ENCODE data around the gene VILL. TPM values are rescaled to one million over a fixed set of nuclear protein-coding genes. Genes with fewer than 3 reads are reported as not detected.

The VILL gene
- polyA plus RNA-seq (2012; ENCODE audit: low read depth, missing spikeins), result 3.5 TPM

- no peak for TF ChIP-seq POLR2A (IDR thresholded peaks at IDR 0.05; ENCODE audit: low read depth, low read length)
- no peak for TF ChIP-seq TAF1 (IDR thresholded peaks at IDR 0.05; ENCODE audit: low read depth, low read length)
- no peak for TF ChIP-seq PAX5 (IDR thresholded peaks at IDR 0.05; ENCODE audit: insufficient read depth, low read length, severe bottlenecking)
- TF ChIP-seq POLR2AphosphoS5 (IDR thresholded peaks at IDR 0.05; ENCODE audit: low read depth, low read length), result no peak
- no peak for TF ChIP-seq POU2F2 (IDR thresholded peaks at IDR 0.05; ENCODE audit: low read depth, low read length)
- TF ChIP-seq SPI1 (IDR thresholded peaks at IDR 0.05; ENCODE audit: low read depth, low read length), result no peak
- no peak for DNase-seq (ENCODE audit: insufficient read length, low spot score)
- no peak for FAIRE-seq
Observed at GRCh38 chr3:37990527-37990926, at the start of gene VILL. VILL (plus strand) TSS chr3:37990786; CDS start chr3:37993673, 2,887 bp downstream.

- FAIRE-seq (no peak), DNase-seq (ENCODE audit: insufficient read length, low spot score) (no peak)
- TF ChIP-seq PAX5 (IDR thresholded peaks at IDR 0.05; ENCODE audit: insufficient read depth, low read length, severe bottlenecking) (no peak), POLR2A (IDR thresholded peaks at IDR 0.05; ENCODE audit: low read depth, low read length) (no peak), POLR2AphosphoS5 (IDR thresholded peaks at IDR 0.05; ENCODE audit: low read depth, low read length) (no peak), SPI1 (IDR thresholded peaks at IDR 0.05; ENCODE audit: low read depth, low read length) (no peak), POU2F2 (IDR thresholded peaks at IDR 0.05; ENCODE audit: low read depth, low read length) (no peak), TAF1 (IDR thresholded peaks at IDR 0.05; ENCODE audit: low read depth, low read length) (no peak)
Observed at GRCh38 chr3:37941608-37942508, 48.7 kb upstream of the VILL start.

GRCh38 chr3:37942646-37943045, 47.9 kb upstream of the VILL start:
- FAIRE-seq (no peak), DNase-seq (ENCODE audit: insufficient read length, low spot score) (no peak)
- TF ChIP-seq TAF1 (IDR thresholded peaks at IDR 0.05; ENCODE audit: low read depth, low read length) (no peak), SPI1 (IDR thresholded peaks at IDR 0.05; ENCODE audit: low read depth, low read length) (no peak), PAX5 (IDR thresholded peaks at IDR 0.05; ENCODE audit: insufficient read depth, low read length, severe bottlenecking) (no peak), POLR2A (IDR thresholded peaks at IDR 0.05; ENCODE audit: low read depth, low read length) (no peak), POU2F2 (IDR thresholded peaks at IDR 0.05; ENCODE audit: low read depth, low read length) (no peak), POLR2AphosphoS5 (IDR thresholded peaks at IDR 0.05; ENCODE audit: low read depth, low read length) (no peak)

- DNase-seq (ENCODE audit: insufficient read length, low spot score) (no peak), FAIRE-seq (no peak)
- no peak for TF ChIP-seq PAX5 (IDR thresholded peaks at IDR 0.05; ENCODE audit: insufficient read depth, low read length, severe bottlenecking)
- TF ChIP-seq POLR2AphosphoS5 (IDR thresholded peaks at IDR 0.05; ENCODE audit: low read depth, low read length), result no peak
- no peak for TF ChIP-seq POU2F2 (IDR thresholded peaks at IDR 0.05; ENCODE audit: low read depth, low read length)
- no peak for TF ChIP-seq SPI1 (IDR thresholded peaks at IDR 0.05; ENCODE audit: low read depth, low read length)
- TF ChIP-seq POLR2A (IDR thresholded peaks at IDR 0.05; ENCODE audit: low read depth, low read length), result no peak
- no peak for TF ChIP-seq TAF1 (IDR thresholded peaks at IDR 0.05; ENCODE audit: low read depth, low read length)
Observed at GRCh38 chr3:37943126-37943525, 47.5 kb upstream of the VILL start.

- TF ChIP-seq SPI1 (IDR thresholded peaks at IDR 0.05; ENCODE audit: low read depth, low read length) (no peak), TAF1 (IDR thresholded peaks at IDR 0.05; ENCODE audit: low read depth, low read length) (no peak), PAX5 (IDR thresholded peaks at IDR 0.05; ENCODE audit: insufficient read depth, low read length, severe bottlenecking) (no peak), POLR2AphosphoS5 (IDR thresholded peaks at IDR 0.05; ENCODE audit: low read depth, low read length) (no peak), POLR2A (IDR thresholded peaks at IDR 0.05; ENCODE audit: low read depth, low read length) (no peak), POU2F2 (IDR thresholded peaks at IDR 0.05; ENCODE audit: low read depth, low read length) (no peak)
- FAIRE-seq (no peak), DNase-seq (ENCODE audit: insufficient read length, low spot score) (no peak)
Observed at GRCh38 chr3:37943631-37944314, 46.8 kb upstream of the VILL start.

GRCh38 chr3:37944391-37944842, 46.2 kb upstream of the VILL start:
- TF ChIP-seq POLR2AphosphoS5 (IDR thresholded peaks at IDR 0.05; ENCODE audit: low read depth, low read length), result no peak
- no peak for TF ChIP-seq SPI1 (IDR thresholded peaks at IDR 0.05; ENCODE audit: low read depth, low read length)
- TF ChIP-seq TAF1 (IDR thresholded peaks at IDR 0.05; ENCODE audit: low read depth, low read length), result no peak
- TF ChIP-seq POLR2A (IDR thresholded peaks at IDR 0.05; ENCODE audit: low read depth, low read length), result no peak
- TF ChIP-seq PAX5 (IDR thresholded peaks at IDR 0.05; ENCODE audit: insufficient read depth, low read length, severe bottlenecking), result no peak
- no peak for TF ChIP-seq POU2F2 (IDR thresholded peaks at IDR 0.05; ENCODE audit: low read depth, low read length)
- DNase-seq (ENCODE audit: insufficient read length, low spot score) (no peak), FAIRE-seq (no peak)

GRCh38 chr3:37945156-37945806, 45.3 kb upstream of the VILL start:
- DNase-seq (ENCODE audit: insufficient read length, low spot score) (no peak), FAIRE-seq (no peak)
- no peak for TF ChIP-seq TAF1 (IDR thresholded peaks at IDR 0.05; ENCODE audit: low read depth, low read length)
- TF ChIP-seq POLR2A (IDR thresholded peaks at IDR 0.05; ENCODE audit: low read depth, low read length), result no peak
- no peak for TF ChIP-seq SPI1 (IDR thresholded peaks at IDR 0.05; ENCODE audit: low read depth, low read length)
- TF ChIP-seq POLR2AphosphoS5 (IDR thresholded peaks at IDR 0.05; ENCODE audit: low read depth, low read length), result no peak
- no peak for TF ChIP-seq POU2F2 (IDR thresholded peaks at IDR 0.05; ENCODE audit: low read depth, low read length)
- no peak for TF ChIP-seq PAX5 (IDR thresholded peaks at IDR 0.05; ENCODE audit: insufficient read depth, low read length, severe bottlenecking)

GRCh38 chr3:37945807-37946530, 44.6 kb upstream of the VILL start:
- TF ChIP-seq PAX5 (IDR thresholded peaks at IDR 0.05; ENCODE audit: insufficient read depth, low read length, severe bottlenecking), result no peak
- TF ChIP-seq POU2F2 (IDR thresholded peaks at IDR 0.05; ENCODE audit: low read depth, low read length), result no peak
- no peak for TF ChIP-seq SPI1 (IDR thresholded peaks at IDR 0.05; ENCODE audit: low read depth, low read length)
- TF ChIP-seq TAF1 (IDR thresholded peaks at IDR 0.05; ENCODE audit: low read depth, low read length), result no peak
- no peak for TF ChIP-seq POLR2A (IDR thresholded peaks at IDR 0.05; ENCODE audit: low read depth, low read length)
- TF ChIP-seq POLR2AphosphoS5 (IDR thresholded peaks at IDR 0.05; ENCODE audit: low read depth, low read length), result no peak
- FAIRE-seq, result no peak

More at GRCh38 chr3:37945807-37946530, 44.6 kb upstream of the VILL start:
- DNase-seq (ENCODE audit: insufficient read length, low spot score), result no peak

Measured in GM12891 (cell line).